LoVo (cell line): ENCODE results near the gene LHX4.

ENCODE experiments used
- DNase-seq: peaks from one replicate; pipeline ENCODE4 v3.0.0-alpha.2; 2016; ENCODE audit warnings: low spot score

The LHX4 gene

DNA sequence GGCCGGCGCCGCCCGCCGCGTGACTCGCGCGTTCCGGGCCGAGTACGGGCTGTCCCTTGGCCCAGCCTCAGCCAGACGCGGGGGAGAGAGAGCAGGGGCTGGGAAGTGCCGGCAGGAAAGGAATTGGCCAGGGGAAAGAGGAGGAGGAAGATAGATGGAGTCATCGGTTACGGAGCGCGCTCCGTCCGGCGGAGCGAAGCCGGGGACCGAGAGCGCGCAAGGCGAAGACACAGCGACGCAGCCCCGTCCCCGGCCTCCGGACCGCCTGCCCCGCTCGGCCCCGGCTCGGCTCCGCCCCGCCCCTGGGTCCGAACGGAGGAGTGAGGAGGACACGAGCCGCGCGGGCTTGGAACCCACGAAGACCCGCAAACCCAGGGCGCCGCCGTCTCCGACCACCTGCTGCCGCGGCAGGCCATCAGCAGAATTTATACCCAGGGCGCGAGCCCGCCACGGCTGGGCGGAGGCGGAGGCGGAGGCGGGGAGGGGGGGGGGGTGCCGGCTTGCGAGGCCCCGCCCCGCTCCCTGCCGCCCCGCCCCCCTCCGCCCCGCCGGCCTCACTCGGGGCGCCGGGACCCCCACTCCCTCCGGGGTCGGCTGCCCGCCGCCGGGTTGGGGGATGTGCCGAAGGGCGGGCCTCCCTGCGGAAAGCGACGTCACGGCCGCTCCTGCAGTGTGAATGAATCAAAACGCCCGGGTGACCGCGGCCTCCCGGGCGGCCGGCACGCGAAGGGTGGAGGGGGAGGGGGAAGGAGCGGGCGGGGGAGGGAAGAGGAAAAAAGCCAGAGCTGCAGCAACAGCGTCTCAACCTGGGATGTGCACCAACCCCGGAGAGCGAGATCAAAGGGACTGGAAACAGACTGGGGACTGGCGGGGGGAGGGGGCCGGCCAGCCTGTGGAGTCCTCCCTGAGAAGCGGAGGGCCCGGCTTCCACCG is at the start of gene LHX4:
Gene LHX4, plus strand, starts transcription at position 782 of the 933 bp plus-strand sequence. CDS start 266 bp downstream, outside the sequence.
- DNase-seq: peak; percentile 74

DNA sequence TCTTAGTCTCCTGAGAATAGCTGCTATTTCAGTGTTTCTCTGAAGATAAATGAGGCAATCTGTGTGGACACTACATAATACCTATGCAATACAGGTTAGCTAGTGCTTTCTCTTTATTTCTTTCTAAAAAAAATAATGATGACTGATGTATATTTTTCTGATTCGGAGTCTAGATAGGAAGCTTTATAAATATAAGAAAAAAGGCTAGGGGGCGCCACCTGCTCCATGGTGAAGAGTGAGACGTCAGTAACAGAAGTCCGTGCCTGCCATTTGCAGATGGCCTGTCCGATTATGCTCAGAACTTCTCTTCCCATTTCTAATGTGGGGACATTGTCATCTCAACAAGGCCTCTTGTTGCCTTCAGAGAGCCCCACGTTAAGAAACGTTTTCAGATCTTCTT is 49.0 kb upstream of the LHX4 start:
- DNase-seq: no peak

DNA sequence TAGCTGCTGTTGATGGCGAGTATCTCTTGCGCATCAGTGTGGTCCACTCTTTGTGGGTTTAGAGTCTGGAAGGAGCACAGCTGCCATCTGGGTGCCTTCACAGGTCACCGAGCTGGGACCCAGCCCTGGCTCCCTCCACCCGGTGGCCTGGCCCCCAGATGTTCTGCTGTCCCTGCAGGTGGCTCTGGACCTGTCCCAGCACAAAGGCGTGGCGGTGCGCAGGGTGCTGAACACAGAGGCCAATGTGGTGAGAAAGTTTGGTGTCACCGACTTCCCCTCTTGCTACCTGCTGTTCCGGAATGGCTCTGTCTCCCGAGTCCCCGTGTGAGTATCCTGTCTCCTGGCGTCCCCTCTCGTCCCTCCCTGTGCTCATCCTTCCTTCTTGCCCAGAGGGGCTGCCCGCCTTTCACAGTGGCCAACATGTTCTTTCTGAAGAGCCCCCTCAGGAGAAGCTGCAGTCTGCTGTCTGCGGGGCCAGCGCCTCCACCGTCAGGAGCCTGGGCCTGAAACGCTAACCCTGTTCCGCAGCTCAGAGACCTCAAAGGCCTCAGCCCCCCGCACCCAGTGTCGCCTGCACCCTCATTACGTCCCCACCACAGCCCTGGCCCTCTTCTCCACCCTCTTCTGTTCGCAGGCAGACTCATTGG is 47.9 kb upstream of the LHX4 start:
- DNase-seq: no peak

DNA sequence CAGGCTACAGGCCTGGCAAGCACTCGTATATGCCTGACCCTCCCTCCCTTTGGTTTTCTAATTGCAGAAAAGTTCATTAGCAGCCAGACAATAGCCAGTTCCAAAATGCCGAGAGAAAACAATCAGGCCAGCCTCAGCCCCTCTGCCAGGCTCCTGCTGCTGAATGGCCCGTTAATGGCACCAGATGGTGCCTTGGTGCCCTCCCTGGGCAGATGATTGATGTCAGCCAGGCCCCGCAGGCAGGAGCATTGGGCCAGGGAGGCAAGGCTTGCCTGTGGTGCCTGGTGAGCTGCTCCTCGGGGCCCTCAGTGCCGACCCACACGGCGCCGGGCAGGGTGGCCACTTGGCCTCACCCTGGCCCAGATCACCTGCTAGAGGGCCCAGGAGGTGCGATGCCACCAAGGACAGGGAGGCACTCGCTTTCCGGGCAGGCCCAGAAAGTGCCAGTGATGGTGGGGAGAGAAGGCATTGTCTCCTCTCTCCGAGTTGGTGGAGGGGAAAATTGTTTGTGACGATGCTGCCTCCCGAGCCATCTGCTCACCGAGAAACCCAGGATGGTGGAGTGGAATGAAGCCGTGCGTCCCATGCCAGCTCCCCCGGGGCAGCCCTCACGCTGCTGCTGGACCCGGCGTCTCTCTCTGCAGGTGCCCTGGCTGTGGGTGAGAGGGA is 47.3 kb upstream of the LHX4 start:
- no peak for DNase-seq

DNA sequence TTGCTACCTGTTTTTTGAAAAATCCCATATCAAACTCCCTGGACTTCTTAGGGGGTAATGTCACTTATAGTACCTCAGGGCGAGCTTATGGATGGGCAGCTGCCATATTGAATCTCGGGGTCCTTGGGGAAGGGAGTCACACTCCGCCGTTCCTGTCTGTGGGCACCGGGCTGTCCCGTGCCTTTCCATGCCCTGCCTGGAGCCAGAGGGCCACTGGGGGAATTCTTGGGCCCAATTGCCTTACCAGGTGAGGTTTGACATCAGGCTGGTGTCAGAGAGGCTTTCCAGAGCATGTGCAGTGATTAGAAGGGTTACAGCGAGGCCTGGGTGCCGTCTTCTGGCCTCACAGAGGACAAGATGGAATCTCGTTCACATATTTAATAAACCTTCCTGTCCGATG is 46.6 kb upstream of the LHX4 start:
- no peak for DNase-seq

DNA sequence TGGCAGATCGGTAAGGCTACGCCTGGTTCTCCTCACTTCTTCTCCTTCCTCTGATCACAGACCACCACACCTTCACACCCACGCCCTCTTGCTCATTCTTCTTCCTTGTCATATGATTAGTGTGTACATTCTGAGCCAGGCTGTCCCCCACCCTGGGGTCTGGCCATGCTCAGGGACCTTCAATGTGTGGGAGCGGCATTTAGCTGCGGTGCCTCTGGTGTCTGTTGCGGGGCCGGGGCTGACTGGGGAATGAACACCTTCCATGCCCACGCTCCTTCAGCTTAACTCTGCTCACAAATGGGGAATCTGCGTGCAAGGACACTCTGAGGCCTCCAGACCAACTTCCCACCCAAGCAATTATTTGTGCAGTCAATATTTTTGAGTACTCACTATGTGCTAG is 46.0 kb upstream of the LHX4 start:
- DNase-seq: no peak

DNA sequence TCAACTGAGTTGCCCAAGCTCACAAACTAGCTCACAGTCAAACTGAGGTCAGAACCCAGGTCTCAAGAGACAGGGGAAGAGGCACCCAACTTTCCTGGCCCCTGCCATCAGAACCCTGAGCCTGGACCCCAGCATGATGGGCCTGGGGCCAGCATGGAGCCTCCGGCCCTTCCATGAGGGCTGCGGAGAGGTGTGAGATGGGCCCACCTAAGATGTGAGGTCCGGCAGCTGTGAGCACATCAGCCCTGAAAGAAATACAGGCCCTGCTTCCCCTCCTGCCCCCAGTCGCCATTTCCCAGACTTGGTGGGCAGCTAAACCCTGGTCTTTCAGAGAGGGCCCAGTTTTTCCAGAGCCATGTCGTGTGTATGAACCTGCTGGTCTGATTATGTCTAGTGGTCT is 44.8 kb upstream of the LHX4 start:
- no peak for DNase-seq

DNA sequence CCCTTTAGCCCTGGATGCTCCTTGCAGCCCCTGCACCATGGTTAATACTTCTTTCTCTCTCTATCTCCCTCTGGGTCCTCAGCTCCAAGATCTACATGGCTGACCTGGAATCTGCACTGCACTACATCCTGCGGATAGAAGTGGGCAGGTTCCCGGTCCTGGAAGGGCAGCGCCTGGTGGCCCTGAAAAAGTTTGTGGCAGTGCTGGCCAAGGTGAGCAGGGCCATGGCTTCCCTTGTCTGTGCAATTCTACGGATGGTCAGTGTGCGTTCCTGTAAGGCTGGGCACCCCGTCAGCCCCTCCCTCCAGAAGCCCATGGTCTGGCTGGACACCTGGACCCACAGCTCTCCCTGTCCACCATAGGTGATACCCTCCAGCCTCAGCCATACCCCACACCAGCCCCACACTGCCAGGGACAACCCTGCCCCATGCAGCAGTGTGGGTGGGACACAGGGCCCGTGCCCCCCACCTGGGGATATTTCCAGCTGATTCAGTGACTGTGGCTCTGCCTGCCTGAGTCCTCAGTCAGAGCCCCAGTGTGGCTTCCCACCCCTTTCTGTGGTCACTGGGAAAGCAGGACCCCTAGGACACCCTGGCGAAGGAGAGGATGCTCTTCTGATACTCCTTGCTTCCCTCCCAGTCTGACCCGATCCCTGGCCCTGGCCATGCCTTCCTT is 44.0 kb upstream of the LHX4 start:
- DNase-seq: no peak

DNA sequence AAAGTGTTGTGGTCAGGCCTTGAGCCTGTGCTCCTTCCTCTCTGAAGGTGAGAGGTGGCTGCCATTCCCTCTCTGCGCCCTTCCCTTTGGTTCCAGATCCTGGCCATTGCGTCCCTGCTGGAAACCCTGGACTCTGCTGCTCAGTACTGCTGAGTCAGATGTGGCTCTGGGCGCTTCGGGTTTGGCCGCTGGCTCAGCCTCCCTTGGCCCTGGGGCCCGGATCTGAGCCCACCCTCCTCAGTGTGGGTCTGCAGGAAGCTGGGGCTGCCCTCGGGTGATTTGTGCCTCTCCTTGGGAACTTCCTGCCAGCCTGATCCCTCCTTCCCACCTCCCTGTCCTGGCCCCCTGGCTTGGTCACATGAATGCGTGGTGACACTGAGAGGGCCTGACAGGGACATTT is 43.2 kb upstream of the LHX4 start:
- no peak for DNase-seq

DNA sequence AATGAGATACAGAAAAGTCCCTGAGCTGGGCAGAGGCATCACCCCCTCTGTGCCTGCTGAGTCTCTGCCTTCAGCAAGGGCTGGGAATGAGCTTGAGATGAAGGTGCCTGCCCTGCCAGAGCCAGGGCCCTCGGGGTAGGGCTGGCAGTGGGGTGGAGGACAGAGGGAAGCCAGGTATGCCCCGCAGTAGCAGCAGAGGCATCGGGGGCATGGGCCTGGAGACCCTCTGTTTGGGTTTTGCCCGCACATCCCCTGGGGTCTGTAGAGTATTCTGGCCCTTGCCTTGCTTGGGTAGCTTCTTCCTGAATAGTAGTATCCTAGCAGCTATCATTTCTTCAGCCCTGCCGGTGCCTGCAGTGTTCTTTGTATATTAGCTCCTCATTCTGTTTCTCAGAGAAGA is 42.4 kb upstream of the LHX4 start:
- DNase-seq: no peak

DNA sequence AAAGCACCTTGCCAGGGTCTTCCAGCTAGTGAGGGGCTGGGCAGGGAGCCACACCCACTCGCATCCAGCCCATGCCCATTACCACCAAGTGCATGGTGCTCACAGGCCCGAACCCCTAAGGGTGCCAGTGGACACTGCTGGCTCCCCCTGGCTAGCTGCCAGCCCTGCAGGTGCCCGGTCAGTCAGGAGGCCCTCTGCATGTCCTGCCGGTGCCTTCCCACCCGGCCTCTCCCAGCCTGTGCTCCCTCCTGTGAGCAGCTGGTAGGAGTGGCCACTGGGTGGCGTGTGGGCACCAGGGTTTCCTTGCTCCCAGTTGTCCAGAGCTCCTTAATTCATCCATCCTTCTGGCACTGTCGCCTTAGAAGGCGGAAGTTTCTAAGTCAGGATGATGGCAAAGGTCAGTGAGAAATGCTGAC is 42.0 kb upstream of the LHX4 start:
- DNase-seq: peak; percentile 43

DNA sequence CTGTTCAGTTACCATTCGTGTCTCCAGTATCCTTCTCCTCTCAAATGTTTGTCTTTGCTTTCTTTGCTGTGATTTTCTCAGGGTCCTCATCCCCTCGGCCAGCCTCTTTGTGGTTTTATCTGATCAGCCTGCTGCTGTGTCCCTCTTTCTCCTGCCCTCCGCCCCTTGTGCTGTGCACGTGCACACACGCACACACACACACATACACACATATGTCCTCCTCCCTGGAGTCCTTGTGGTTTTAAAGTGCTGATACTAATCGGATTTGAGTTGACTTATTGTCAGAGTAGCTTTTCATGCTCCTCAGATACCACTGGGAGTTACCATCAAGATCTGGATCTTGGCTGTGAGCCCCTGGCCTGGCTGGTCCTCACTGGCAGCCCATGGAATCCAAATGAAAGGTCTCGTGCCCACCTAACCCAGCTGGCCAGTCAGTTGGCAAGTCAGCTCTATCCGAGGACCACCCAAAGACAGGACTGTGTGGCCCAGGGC is 41.3 kb upstream of the LHX4 start:
- DNase-seq: no peak

DNA sequence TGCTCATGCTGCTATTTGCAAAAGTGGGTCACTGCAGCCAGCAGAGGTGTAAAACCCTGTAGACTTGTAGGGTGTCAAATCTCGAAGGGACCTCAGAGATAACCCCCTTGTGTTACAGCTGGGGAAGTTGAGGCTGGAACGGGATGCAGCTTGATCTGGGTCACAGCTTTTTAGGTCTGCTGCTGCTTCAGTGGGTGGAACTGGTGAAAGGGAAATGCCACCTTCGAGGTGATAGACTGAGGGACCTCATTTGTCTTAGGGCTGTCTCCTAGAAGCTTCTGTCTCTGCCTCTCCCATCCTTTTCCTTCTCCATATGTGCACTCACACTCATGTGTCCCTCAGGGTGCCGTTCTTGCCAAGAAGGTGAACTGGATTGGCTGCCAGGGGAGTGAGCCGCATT is 40.0 kb upstream of the LHX4 start:
- no peak for DNase-seq

DNA sequence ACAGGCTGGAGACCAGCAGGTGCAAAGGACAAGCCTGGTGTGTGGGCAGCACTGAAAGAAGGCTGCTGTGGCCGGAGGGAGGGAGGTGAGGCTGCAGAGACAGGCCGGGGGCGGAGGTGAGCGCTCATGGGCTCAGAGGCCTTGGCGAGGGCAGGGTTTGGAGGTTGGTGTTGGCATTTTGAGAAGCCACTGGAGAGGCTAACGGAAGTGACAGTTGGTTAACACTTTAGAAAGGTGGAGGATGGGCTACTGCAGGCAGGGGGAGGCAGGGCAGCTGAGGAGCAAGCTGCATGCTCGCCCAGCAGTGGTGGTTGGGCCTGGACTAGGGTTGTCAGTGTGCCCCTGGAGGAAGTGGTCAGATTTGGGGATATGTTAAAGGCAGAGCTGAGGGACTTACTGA is 37.9 kb upstream of the LHX4 start:
- DNase-seq: no peak

DNA sequence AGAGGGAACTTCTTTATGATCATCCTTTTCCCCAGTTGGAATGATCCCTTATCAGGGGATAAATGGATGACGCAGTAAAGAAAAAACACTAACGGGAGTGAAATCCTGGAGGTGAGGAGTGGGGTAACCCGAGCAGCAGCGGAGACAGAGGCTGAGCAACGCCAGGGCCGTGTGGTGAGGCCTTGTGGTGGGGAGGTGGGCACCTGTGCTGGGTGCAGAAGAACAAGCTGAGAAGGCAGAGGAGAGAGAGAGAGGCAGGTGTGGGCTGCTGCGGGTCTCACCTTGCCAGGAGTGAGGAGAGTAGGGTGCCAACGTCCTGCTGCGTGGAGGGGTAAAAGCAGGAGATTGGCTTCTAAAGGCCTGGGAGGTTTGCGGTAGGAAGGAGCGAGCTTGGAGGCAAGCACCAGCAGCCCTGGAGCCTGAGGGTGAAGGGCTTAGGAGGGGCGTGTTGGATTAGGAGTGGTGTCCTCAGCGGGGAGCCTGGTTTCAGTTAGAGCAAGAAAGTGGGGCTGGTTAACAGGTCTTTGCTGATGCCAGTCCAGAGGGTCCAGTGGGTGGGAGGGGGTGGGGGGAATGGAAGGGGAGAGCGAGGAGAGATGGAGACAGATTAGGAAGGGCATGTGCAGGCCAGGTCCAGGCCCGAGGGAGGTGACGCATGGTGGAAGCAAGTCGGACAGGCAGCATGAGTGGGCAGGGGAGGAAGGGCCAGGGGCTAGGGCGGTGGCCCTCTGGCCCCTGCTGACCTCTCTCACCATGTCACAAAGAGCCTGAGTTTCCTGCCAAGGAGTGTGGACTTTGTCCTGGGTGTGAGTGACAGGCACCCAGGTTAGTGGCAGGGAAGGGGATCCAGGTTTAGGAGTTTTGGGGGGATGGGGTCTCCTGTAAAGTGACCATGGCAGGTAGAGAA is 36.7 kb upstream of the LHX4 start:
- DNase-seq: no peak

DNA sequence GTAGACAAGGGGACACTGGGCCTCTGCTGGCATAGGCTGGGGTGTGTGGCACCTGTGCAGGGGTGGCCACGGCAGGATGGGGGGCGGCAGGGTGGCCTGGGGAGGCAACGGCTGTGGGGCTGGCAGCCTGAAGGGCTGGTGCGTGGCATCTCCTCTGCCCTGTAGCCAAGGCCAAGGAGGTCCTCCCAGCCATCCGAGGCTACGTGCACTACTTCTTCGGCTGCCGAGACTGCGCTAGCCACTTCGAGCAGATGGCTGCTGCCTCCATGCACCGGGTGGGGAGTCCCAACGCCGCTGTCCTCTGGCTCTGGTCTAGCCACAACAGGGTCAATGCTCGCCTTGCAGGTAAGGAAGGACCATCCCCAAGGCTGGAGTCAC is 36.0 kb upstream of the LHX4 start:
- DNase-seq: no peak

DNA sequence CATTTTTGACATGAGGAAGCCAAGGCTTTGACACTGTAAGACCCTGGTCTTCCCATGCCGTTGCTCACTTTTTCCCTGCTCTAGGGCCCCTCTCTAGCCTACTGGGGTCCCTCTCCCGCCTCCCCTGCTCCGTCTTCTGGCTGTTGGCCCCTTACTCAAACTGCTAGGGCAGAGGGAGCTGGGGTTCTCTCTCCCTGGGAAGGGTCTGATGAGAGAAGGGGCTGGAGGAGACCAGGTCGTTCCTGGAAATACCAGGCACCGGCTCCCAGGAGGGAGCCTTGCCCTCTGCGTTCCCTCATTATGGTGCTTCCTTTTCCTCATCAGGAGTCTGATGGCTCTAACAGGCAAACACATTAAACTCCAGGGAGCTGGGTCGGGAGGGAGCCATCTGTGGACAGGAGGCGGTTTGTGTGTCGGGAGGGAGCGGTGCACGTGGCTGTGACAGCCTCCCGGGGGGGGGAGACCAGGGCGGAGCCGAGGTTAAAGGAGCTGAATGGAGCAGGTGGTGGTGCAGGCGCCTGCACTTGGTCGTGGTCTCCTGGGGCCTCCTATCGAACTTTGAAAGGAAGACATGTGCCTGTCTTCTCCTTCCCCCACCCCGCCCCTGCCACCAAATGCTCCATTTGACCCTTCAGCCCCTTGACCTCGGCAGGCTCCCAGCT is 35.4 kb upstream of the LHX4 start:
- no peak for DNase-seq

DNA sequence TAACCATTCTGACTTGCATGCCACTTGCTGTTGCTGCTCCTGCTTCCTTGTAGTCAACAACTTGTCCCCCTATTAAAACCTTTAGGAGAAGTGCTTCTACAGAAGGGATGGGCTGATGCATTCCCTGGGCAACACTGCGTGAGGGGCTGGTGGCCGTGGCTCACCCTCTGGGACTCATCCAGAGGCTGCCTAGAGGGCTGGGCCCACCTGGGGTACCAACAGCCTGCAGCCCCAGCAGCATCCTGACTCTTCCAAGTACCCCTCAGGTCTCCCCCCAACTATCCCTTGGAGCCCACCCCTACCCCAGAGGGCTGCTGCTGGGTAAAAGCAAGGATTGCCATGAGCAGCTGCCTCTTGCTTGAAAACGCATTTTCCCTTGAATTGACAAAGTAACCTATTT is 34.7 kb upstream of the LHX4 start:
- DNase-seq: no peak

DNA sequence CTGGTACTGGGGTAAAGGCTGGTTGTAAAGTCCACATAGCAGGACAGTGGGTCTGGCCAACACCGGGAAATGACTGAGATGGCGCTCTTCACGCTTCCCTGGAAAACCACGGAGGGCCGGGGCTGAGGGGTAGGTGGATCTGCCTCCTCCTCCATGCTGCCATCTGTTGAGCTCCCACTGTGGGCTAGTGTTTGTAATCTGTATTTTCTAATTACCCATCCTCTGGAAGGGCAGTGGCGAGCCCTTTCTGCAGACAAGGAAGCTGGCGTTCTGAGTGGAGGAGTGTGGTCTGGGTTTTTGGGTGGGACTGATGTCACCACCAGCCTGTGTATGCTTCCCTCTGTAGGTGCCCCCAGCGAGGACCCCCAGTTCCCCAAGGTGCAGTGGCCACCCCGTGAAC is 34.1 kb upstream of the LHX4 start:
- DNase-seq: no peak

DNA sequence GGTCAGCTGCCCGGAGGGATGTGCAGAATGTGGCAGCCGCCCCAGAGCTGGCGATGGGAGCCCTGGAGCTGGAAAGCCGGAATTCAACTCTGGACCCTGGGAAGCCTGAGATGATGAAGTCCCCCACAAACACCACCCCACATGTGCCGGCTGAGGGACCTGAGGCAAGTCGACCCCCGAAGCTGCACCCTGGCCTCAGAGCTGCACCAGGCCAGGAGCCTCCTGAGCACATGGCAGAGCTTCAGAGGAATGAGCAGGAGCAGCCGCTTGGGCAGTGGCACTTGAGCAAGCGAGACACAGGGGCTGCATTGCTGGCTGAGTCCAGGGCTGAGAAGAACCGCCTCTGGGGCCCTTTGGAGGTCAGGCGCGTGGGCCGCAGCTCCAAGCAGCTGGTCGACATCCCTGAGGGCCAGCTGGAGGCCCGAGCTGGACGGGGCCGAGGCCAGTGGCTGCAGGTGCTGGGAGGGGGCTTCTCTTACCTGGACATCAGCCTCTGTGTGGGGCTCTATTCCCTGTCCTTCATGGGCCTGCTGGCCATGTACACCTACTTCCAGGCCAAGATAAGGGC is 33.5 kb upstream of the LHX4 start:
- no peak for DNase-seq
